AG04450 (cell line): Measurements from ENCODE around the gene PTAR1. TPM values are rescaled to one million over a fixed set of nuclear protein-coding genes. Genes with fewer than 3 reads are reported as not detected.

Experiments
- CTCF ChIA-PET: fragments of 300-600, 350-600 bp; formaldehyde crosslinking; extraction: SDS; loops from one replicate; lab custom pipeline; 2022; ENCODE audit warnings: antibody characterized with exemption, inconsistent platforms; lab: Charles Lee
- POLR2A ChIA-PET: fragments of 350-600 bp; formaldehyde crosslinking; extraction: SDS; loops from one replicate; lab custom pipeline; 2021; ENCODE audit warnings: antibody characterized with exemption, inconsistent platforms; lab: Yijun Ruan, JAX
- DNase-seq: peaks from one replicate; pipeline ENCODE4 v3.0.0-alpha.2; 2011; ENCODE audit warnings: low read depth, low spot score
- H3K27ac ChIP-seq: one replicate; pipeline ENCODE4 v1.5.1; 2012; ENCODE audit warnings: low read depth, low read length, control low read depth
- H3K27me3 ChIP-seq: one replicate; pipeline ENCODE4 v1.6.0; 2012; ENCODE audit warnings: low read length; ENCODE audit not compliant: control insufficient read depth, insufficient read depth
- H3K4me3 ChIP-seq: 2 replicates; pipeline ENCODE4 v1.5.1; 2011; ENCODE audit warnings: mild to moderate bottlenecking, low read depth, low read length, control low read depth
- H3K9me3 ChIP-seq: 2 replicates; pipeline ENCODE4 v1.5.1; 2012; ENCODE audit warnings: low read length; ENCODE audit not compliant: control insufficient read depth, insufficient read depth
- polyA plus RNA-seq: library from polyadenylated mRNA; depleted of rRNA; stranded (reverse); fragments of >200 nt; gene quantifications from 2 replicates; pipeline ENCODE4 v1.2.3, GENCODE V29; 2011
- TF ChIP-seq, protein P1 (sequence below): IDR thresholded peaks from 2 replicates; pipeline ENCODE4 v1.5.1; 2011; ENCODE audit warnings: low read depth, low read length, control low read depth, inconsistent platforms

PTAR1 gene
- polyA plus RNA-seq, 1 experiment: 23.9 TPM

DNA sequence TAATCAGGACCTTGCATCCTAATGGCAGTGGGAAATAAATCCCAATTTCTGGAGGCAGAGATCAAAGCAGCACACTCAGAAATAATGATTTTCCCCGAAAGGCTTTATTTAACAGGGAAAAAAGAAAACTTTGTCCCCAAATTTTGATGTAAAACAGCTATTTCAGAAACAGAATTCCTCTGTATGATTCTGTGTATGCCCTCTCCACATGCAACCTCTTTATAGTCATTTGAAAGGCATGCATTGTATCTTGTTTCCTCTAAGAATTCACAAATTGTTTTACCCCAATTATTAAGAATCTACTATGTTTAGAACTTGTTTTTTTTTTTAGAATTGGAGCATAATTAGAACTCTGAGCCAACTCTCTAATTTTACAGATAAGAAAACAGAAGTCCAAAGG is 2.7 kb upstream of the PTAR1 start:
- H3K4me3 ChIP-seq: no peak overlapping the region
- no peak for DNase-seq
- POLR2A ChIA-PET: no interaction called here
- no peak overlapping the region for H3K27ac ChIP-seq
- H3K27me3 ChIP-seq: no peaks in the 10 kb centered on the region
- TF ChIP-seq, protein P1, sequence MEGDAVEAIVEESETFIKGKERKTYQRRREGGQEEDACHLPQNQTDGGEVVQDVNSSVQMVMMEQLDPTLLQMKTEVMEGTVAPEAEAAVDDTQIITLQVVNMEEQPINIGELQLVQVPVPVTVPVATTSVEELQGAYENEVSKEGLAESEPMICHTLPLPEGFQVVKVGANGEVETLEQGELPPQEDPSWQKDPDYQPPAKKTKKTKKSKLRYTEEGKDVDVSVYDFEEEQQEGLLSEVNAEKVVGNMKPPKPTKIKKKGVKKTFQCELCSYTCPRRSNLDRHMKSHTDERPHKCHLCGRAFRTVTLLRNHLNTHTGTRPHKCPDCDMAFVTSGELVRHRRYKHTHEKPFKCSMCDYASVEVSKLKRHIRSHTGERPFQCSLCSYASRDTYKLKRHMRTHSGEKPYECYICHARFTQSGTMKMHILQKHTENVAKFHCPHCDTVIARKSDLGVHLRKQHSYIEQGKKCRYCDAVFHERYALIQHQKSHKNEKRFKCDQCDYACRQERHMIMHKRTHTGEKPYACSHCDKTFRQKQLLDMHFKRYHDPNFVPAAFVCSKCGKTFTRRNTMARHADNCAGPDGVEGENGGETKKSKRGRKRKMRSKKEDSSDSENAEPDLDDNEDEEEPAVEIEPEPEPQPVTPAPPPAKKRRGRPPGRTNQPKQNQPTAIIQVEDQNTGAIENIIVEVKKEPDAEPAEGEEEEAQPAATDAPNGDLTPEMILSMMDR: no peak
- no peaks in the 10 kb centered on the region for H3K9me3 ChIP-seq
- CTCF ChIA-PET: interaction anchor here (1.0 kb wide), 1 partner anchor 157 kb away, joined by 4 read pairs; no protein-coding TSS in a partner anchor

DNA sequence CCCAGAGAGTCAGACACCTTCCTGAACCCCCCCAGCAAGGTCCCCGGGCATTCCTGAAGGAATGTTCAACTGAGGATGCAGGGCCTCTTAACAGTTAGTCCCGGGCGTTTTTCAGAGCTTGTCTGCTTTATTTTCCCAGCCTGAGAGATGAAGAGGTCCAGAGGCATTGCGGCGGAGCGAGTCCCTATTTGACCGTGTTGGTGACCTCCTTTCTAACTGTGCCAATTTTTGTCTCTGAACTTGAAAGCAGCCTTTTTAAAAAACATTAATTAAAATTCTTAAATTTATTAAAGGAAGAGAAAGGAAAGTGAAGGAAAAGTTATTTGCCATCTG is 433 bp upstream of the PTAR1 start:
- POLR2A ChIA-PET: interaction anchor here (0.8 to 1.3 kb wide), 2 partner anchors 88 to 496 kb away, joined by 4 to 13 read pairs; partner anchors contain the start of gene APBA1
- H3K4me3 ChIP-seq: peak overlapping the region; percentile 59
- TF ChIP-seq, protein P1: no peak

DNA sequence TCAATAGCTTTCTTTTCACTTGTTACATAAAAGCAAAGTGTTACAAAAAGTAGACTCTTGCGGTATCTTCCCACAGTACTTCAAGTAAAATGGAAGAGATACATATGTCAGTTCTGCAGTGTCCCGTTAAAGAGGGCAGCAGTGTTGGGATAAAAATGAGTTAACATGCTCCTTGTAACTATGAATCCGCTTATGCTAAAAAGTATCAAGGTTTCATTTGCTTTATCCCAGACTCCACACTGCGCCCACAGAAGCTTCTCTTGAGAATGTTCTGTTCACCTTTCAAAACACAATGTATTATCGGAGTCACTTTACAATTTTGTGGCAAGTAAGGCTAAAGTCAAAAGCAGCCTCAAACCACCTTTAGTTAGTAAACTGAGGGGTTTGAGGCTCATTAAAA is 790 bp downstream of the PTAR1 start:
- POLR2A ChIA-PET: interaction anchor here (0.6 kb wide), 1 partner anchor 538 kb away, joined by 4 read pairs; no protein-coding TSS in a partner anchor
- H3K27ac ChIP-seq: peak overlapping the region; percentile 52
- CTCF ChIA-PET: interaction anchor here (0.7 to 1.9 kb wide), 7 partner anchors 12 to 353 kb away, joined by 3 to 10 read pairs (median 4); partner anchors contain the start of gene APBA1
- H3K4me3 ChIP-seq: peak overlapping the region; percentile 82
- no peaks in the 10 kb centered on the region for H3K27me3 ChIP-seq
- TF ChIP-seq, protein P1: no peak
- DNase-seq: no peak
- H3K9me3 ChIP-seq: no peaks in the 10 kb centered on the region

More for the DNA sequence above, 433 bp upstream of the PTAR1 start:
- Histone ChIP-seq H3K27ac (peak overlapping the region; percentile 88), H3K9me3 (no peaks in the 10 kb centered on the region), H3K27me3 (no peaks in the 10 kb centered on the region)
- CTCF ChIA-PET: interaction anchor here (1.0 kb wide), 2 partner anchors 159 to 338 kb away, joined by 4 read pairs; no protein-coding TSS in a partner anchor
- no peak for DNase-seq

DNA sequence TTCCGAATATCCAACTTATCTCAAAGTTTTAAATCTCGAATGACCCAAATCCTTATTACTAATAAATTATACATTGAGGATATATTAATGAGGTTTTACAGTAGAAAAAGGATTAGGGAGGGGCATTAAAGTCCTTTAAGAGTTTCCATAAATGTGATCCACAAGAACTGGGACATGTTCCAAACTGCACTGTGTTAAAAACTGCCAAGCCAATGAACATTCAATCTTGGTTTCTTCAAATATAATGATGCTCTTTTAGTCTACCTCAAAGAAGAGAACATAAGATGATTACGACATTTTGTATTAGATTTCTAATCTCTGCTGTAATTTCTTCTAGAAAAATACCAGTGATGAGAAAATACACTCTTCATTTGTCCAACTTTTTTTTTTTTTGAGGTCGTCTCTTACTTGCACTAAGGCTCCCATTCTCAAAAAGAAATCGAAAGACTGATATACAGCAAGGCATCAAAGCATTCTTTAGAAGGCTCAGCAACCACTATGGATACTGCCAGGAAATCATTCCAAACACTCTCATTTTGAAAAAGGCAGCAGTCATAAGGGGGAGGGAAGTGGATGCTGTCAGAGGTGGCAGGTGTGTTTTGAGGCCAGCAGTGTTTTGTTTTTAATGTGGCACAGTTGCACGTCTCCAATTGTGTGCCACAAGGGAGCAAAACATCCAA is 1.7 kb downstream of the PTAR1 start:
- peak overlapping the region; percentile 82 for H3K4me3 ChIP-seq
- no peak overlapping the region for H3K27ac ChIP-seq
- no peaks in the 10 kb centered on the region for H3K27me3 ChIP-seq
- ChIA-PET CTCF (interaction anchor here (0.6 to 1.9 kb wide), 11 partner anchors 11 to 354 kb away, joined by 3 to 10 read pairs (median 4); partner anchors contain the start of gene APBA1), POLR2A (interaction anchor here (0.6 kb wide), 1 partner anchor 537 kb away, joined by 4 read pairs; no protein-coding TSS in a partner anchor)
- no peaks in the 10 kb centered on the region for H3K9me3 ChIP-seq
- TF ChIP-seq, protein P1: no peak
- no peak for DNase-seq

DNA sequence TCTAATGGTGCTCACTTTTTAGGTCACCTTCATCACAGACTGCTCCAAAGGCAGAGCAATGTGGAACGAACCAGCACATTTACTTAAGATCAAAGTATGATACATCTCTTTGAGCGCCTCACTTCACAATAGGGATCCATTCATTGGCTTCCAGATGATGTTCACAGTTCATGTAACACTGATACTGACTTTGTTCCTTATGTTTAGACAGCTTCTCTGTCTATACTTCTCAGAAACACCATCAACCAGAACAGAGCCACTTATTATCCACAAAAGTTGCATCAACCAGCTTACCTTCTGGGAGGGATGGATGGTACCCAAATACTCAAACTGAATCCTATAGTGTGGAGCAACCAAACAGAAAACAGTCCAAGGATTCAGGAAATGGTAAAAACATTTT is 4.6 kb downstream of the PTAR1 start:
- TF ChIP-seq, protein P1: no peak
- Histone ChIP-seq H3K9me3 (no peaks in the 10 kb centered on the region), H3K27ac (no peak overlapping the region), H3K4me3 (no peak overlapping the region), H3K27me3 (no peaks in the 10 kb centered on the region)
- ChIA-PET CTCF (interaction anchor here (1.1 to 1.2 kb wide), 2 partner anchors 82 to 122 kb away, joined by 3 read pairs; no protein-coding TSS in a partner anchor), POLR2A (no interaction called here)
- no peak for DNase-seq
